Left hindlimb (tissue), 1 donor: ENCODE measurements around the gene FBN2.

ENCODE experiments used
- DNase-seq: peaks from one replicate; pipeline ENCODE4 v3.0.0-alpha.2; 2018

Gene FBN2

GRCh38 chr5:128538000-128538249 lies at the start of gene FBN2:
Gene FBN2, minus strand, starts transcription at chr5:128538245. Its CDS starts 642 bp downstream, at chr5:128537603.
- DNase-seq, result no peak

DNA sequence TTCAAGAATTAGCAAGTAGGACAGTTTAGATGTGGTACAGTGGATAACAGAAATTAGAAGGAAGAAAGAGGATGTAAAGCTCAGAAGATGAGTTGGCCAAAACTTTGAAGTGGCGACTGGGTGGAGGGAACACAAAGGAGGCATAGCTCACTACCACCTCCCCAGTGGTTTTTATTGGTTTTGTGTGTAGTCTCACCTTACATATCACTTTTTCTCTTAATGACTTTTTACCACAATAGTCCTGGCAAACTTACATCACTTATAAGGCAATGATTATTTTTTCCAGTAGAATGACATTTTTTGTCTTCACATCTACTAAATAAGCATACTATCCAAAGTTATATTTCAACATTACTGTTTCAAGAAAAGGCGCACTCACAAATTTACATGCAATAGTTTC lies 49.2 kb upstream of the FBN2 start:
- DNase-seq, result no peak

DNA sequence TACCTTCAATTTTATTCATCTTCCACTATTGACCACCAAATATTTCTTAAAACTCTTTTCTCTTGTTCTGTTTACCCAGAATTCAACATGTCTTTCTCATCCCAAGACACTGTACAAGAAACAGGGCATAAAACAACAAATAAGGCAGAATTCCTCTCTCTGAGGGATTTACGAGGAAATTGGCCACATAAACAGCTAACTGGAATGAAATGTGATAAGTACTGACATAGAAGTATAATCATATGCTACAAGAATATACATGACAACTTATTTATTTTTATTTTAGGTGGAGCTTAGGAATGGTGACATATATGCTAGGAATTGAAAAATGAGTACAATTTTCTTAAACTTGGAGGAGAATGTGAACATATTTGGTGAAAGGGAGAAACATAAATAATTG lies 48.8 kb upstream of the FBN2 start:
- DNase-seq, result no peak

GRCh38 chr5:128579639-128580038 lies 41.6 kb upstream of the FBN2 start:
- DNase-seq, result no peak

DNA sequence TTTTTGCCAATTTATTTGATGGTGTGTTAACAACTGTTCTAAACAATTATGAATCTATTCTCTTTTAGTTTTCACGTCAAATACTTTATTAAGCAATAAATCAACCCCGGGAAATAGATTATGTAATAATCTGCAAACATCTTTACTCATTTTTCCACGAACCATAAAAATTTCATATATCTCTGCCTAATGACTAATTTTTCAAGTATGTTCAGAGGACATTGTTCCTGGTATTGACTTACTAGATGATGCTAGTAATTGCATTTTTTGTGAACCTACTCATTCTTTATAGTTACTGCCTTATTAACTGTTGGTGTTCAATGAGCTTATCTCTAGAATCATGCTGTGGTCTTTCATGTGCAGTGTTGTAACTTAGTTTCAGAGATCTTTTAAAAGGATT lies 41.0 kb upstream of the FBN2 start:
- DNase-seq, result no peak

GRCh38 chr5:128574041-128574440 lies 36.0 kb upstream of the FBN2 start:
- DNase-seq, result no peak

DNA sequence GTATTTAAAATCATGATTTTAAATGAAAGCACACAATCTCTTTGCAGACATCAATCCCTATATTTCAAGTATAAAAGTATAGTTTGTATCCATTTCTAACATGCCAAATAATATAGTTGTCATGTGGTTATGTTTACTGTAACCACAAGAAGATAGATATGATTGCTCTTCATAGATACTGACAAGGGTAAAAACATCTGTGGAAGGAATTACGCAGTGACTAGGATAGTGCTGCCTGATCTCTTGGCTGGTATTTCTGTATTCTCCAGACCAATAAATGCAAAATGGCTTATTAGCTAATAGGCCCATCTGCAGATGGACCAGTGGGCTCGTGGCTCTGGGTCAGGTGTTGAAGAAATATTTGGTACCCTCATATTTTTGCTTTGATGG lies 34.9 kb upstream of the FBN2 start:
- no peak for DNase-seq

- no peak for DNase-seq
Measured at GRCh38 chr5:128572051-128572929, 34.2 kb upstream of the FBN2 start.

DNA sequence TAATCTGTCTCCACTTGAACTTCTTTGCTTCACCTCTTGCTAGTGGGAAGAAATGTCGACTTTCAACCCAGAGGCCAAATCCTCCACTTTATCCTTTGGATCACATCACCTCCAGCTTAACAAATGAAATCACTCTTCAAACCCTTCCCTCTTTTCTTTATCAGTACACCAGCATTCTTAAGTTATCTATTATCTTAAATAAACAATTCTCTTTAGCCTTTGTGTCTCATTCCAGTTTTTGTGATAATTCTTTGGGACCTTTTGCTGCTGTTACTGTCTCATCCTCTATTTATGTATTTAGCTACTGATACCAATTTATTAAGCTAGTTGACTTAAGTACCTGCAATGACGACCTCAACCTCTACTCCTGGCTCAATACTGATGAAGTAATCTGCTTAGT lies 28.1 kb upstream of the FBN2 start:
- DNase-seq, result no peak

- no peak for DNase-seq
Measured at GRCh38 chr5:128559300-128560297, 21.6 kb upstream of the FBN2 start.

DNA sequence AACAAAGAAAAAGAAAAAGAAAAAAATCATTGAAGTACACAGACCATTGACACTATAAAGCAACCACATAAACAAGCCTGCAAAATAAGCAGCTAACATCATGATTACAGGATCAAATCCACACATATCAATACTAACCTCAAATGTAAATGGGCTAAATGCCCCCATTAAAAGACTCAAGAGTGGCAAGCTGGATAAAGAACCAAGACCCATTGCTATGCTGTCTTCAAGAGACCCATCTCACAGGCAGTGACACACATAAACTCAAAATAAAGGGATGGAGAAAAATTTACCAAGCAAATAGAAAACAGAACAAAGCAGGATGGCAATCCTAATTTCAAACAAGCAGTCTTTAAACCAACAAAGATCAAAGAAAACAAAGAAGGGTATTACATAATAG lies 15.7 kb upstream of the FBN2 start:
- no peak for DNase-seq

DNA sequence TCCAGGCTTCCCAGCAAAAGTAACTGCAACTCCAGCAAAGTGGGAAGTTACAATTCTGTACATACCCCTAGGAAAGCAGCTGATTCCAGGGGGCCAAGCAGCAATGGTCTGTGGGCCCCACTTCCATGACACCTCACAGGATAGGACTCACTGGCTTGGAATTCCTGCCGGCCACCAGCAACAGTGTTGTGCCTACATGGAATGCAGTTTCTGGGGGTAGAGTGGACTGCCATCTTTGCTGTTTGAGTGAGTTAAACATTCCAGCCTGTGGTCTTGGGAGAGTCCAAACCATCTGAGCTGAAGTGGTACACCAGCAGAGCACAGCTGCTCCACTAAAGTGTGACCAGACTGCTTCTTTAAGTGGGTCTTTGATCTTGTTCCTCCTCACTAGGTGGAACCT lies 13.4 kb upstream of the FBN2 start:
- DNase-seq, result no peak

GRCh38 chr5:128549496-128549895 lies 11.5 kb upstream of the FBN2 start:
- no peak for DNase-seq

DNA sequence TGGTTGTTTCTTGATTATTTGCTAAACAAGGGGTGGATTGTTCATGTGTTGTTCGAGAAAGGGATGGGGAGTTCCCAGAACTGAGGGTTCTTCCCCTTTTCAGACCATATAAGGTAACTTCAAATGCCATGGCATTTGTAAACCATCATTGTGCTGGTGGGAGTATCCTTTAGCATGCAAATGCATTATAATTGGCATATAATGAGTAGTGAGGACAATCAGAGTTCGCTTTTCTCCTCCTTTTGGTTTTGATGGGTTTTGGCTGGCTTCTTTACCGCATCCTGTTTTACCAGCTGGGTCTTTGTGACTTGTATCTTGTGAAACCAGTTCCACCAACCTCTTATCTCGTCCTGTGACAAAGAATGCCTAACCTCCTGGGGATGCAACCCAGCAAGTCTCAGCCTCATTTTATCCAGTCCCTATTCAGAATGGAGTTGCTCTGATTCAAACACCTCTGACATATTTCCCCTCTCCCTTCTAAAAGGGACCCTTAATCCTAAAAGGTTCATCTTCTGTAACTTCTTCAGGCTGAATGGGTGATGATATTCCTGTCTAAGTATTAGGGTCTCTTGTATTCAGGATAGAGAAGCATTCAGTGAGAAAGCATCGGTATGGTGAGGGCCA lies 8.7 kb upstream of the FBN2 start:
- no peak for DNase-seq

- DNase-seq, result no peak
Measured at GRCh38 chr5:128541385-128541784, 3.3 kb upstream of the FBN2 start.

- peak; percentile 72 for DNase-seq
Measured at GRCh38 chr5:128539038-128539429, 989 bp upstream of the FBN2 start.

GRCh38 chr5:128538250-128539037 lies 399 bp upstream of the FBN2 start:
- DNase-seq, result peak; percentile 97

DNA sequence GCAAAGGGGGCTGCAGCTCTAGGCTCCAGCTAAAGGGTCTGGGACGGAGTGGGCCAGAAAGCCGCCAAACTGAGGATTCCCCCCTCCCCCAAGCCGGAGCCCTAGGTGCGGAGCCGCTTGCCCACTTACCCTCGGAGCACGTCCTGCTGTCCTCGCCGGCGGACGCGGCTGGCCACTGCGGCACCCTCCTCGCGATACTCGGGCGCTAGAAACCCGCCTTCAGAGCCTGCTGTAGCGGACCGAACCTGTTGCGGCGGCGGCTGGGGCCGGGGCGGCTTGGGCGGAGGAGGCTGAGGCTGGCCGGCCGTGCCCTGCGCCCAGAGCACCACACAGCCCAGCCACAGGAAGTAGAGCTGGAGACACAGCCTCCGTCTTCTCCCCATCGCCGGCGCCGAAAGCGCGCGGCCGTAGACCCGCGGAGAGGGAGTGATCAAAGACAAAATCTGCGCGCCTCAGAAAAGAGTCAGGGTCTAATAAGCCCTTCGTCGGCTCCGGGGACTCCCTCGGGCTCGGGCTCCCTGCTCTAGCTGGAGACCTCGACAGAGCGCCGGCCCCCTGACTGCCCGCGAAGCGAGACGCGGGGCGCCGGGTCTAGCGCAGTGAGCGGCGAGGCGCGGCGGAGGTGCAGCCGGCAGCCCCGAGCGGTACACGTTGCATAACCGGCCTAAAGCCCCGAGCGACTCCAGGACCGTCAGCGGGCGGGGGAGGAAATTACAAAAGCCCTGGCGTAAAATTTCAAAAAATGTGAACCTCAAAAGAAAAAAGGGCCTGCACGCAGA lies 635 bp downstream of the FBN2 start:
- peak; percentile 64 for DNase-seq

DNA sequence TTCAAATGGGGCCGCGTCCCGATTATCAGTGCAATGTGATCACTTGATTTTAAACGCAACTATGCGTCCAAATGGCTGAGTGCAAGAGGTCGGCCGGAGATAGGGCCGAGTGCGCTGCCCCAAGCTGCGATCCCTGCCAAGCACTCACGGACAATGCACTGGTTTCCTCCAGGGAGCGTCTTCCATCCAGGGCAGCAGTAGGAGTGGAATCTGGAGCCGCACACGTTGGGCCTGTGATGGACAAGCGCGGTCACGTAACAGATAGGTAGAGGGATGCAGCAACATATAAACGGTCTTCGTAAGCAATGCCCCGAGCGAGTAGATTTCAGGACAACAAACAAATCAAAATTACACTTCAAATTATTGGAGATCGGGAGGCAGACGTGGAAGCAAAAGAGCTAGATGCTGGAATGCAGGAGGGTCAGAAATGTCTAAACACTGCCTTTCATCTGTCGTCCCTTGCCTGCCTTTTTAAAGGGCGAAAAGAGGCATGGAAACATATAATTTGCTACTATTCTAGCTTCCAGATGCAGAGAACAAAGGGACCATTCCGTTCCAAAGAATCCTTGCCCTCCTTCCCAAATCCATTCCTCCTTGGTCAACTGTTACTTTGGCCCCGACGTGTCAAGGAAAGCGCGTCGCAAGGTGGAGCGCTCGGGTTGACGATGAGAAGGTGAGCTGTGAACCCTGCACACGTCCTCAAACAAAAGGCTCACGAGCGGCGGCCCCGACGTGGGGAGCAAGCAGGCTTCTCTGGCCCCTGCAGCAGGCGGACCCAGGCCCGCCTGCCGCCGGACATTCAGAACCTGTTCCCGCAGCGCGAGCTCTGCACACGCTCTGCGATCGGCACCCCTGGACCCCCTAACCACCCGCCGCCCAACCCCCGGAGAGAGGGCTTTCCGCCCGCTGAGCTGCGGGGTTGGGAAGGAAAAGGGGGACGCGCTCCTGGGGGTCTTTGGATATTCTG lies 1.5 kb downstream of the FBN2 start:
- peak; percentile 70 for DNase-seq

- no peak for DNase-seq
Measured at GRCh38 chr5:128535251-128535650, 2.8 kb downstream of the FBN2 start.

DNA sequence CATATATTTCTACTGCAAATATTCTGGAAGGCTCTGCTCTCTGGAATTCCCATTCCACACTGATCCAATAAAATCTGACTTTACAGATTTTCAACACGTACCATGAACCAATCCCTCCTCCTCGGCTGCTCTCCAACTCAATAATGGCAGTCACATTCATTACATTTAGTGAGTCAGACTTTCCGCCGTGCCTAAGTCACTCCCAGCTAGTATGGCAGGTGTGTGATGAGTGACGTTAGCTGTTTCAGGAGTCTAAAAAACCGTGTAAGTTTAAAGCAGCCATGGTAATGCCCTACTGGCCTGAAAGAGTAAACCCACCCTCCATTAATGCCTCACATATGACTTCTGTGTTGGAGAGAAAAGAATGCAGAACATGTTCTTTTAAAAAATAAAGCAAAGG lies 3.3 kb downstream of the FBN2 start:
- peak; percentile 75 for DNase-seq
